Upper lobe of left lung (tissue), 4 donors: ENCODE measurements around the gene DERL3.

Experiments used
- EP300 ChIP-seq, 4 donors: sonication (generic); formaldehyde crosslinking; IDR thresholded peaks; one replicate each; pipeline ENCODE4 v1.5.1; 2017; ENCODE audit warnings: antibody characterized with exemption in 4 of 4, control low read depth in 2 of 4
- POLR2A ChIP-seq, 4 donors: fragments of 450-650 bp; IDR thresholded peaks; one replicate each; pipeline ENCODE4 v1.5.1; 2016 to 2017; ENCODE audit warnings: antibody characterized with exemption in 4 of 4, mild to moderate bottlenecking in 2 of 4
- TF ChIP-seq, protein P1 (sequence below), 6 experiments: fragments of 450-650 bp in 4 of 6; fragments of 200-600 bp in 2 of 6; sonication (generic) in 2 of 6; IDR thresholded peaks; one replicate each; pipeline ENCODE4 v1.5.1; 2016 to 2019; ENCODE audit warnings: antibody characterized with exemption in 6 of 6

DNA sequence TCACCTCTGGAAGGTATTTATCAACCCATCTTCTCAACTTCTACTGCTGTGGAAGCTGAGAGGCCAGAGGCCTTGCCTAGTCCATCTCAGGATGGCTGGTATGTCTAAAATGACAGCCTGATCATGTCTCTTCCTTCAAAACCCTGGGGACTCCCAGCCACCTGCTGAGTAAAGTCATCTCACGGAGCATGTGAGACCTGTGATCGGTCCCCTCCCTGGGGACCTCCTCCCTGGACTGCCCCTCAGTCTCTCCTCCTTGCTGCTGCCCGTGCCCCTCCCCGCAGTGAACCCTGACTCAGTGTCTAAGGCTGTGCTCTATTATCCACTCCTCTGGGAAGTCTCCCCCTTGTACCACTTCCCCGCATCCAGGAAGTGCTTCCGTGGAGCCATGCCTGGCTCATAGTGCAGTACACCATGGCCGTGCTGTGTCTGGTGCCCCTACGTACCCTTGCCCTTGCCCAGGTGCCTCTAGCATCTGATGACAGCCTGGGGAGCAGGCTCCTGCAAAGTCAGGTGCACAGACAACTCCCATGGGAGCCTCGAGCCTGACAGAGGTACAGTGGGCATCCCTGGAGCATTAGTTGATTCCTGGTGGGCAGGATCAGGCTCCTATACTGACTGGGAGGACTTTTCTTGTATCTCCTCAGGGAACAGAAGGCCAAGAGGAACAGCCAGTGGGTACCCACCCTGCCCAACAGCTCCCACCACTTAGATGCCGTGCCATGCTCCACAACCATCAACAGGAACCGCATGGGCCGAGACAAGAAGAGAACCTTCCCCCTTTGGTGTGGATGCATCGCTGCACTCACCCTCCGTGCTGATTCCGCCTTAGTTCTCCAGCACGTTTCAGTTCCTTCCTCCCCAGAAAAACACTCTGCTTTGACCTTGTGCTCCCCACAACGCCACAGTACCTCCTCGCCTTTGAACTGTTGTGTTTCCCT lies 38.2 kb downstream of the DERL3 start:
- TF ChIP-seq, protein P1, sequence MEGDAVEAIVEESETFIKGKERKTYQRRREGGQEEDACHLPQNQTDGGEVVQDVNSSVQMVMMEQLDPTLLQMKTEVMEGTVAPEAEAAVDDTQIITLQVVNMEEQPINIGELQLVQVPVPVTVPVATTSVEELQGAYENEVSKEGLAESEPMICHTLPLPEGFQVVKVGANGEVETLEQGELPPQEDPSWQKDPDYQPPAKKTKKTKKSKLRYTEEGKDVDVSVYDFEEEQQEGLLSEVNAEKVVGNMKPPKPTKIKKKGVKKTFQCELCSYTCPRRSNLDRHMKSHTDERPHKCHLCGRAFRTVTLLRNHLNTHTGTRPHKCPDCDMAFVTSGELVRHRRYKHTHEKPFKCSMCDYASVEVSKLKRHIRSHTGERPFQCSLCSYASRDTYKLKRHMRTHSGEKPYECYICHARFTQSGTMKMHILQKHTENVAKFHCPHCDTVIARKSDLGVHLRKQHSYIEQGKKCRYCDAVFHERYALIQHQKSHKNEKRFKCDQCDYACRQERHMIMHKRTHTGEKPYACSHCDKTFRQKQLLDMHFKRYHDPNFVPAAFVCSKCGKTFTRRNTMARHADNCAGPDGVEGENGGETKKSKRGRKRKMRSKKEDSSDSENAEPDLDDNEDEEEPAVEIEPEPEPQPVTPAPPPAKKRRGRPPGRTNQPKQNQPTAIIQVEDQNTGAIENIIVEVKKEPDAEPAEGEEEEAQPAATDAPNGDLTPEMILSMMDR (IDR thresholded peaks at IDR 0.05), result no peak
- no peak for TF ChIP-seq POLR2A (IDR thresholded peaks at IDR 0.05)
- no peak for TF ChIP-seq EP300 (IDR thresholded peaks at IDR 0.05)
